CD4-positive, alpha-beta memory T cell (primary cell): ENCODE data around the gene RNF215. TPM values are rescaled to one million over a fixed set of nuclear protein-coding genes. Genes with fewer than 3 reads are reported as not detected.

Experiments used
- CTCF ChIA-PET: fragments of 350-600 bp; sonication (Branson Sonifier 250); formaldehyde crosslinking; loops from one replicate; lab custom pipeline; 2021; ENCODE audit warnings: inconsistent platforms; ENCODE audit not compliant: partially characterized antibody; lab: Charles Lee
- POLR2A ChIA-PET: fragments of 350-600 bp; sonication (Branson Sonifier 250); formaldehyde crosslinking; loops from one replicate; lab custom pipeline; 2021; ENCODE audit not compliant: partially characterized antibody; lab: Charles Lee
- DNase-seq, 5 donors: peaks; one replicate each; pipeline versions ENCODE4 v3.0.0 to v3.0.0-alpha.2; 2020 to 2022; ENCODE audit warnings: mixed read lengths in 1 of 5
- H3K27ac ChIP-seq: one replicate; pipeline ENCODE4 v1.7.0; 2013; ENCODE audit warnings: low read depth, low read length
- H3K27me3 ChIP-seq: 2 replicates; pipeline ENCODE4 v1.7.0; 2013; ENCODE audit warnings: mild to moderate bottlenecking, low read length, moderate library complexity; ENCODE audit not compliant: insufficient read depth
- H3K36me3 ChIP-seq: 2 replicates; pipeline ENCODE4 v1.7.0; 2013; ENCODE audit warnings: mild to moderate bottlenecking, low read length, moderate library complexity; ENCODE audit not compliant: insufficient read depth
- H3K4me1 ChIP-seq: 2 replicates; pipeline ENCODE4 v1.7.0; 2013; ENCODE audit warnings: mild to moderate bottlenecking, low read length, moderate library complexity; ENCODE audit not compliant: insufficient read depth
- H3K4me3 ChIP-seq, 2 donors: one replicate each; pipeline ENCODE4 v1.7.0; 2013; ENCODE audit warnings: low read length in 2 of 2, mild to moderate bottlenecking in 1 of 2
- H3K9me3 ChIP-seq, 2 donors: one replicate each; pipeline ENCODE4 v1.7.0; 2013; ENCODE audit warnings: low read length in 2 of 2, control low read depth in 1 of 2; ENCODE audit not compliant: control insufficient read depth in 1 of 2
- H3K27ac Mint-ChIP-seq, 7 donors: one replicate each; pipeline ENCODE4 v1.8.0; 2020 to 2021; ENCODE audit warnings: mixed read lengths in 7 of 7, mild to moderate bottlenecking in 6 of 7, inconsistent platforms in 3 of 7, moderate library complexity in 3 of 7
- H3K27me3 Mint-ChIP-seq, 2 donors: one replicate each; pipeline ENCODE4 v1.8.0; 2020 to 2021; ENCODE audit warnings: mixed read lengths in 2 of 2
- H3K36me3 Mint-ChIP-seq, 2 donors: one replicate each; pipeline ENCODE4 v1.8.0; 2020 to 2021; ENCODE audit warnings: mixed read lengths in 2 of 2, inconsistent platforms in 1 of 2, mild to moderate bottlenecking in 1 of 2
- H3K4me1 Mint-ChIP-seq, 4 donors: one replicate each; pipeline ENCODE4 v1.8.0; 2020 to 2021; ENCODE audit warnings: mixed read lengths in 4 of 4, mild to moderate bottlenecking in 1 of 4
- H3K4me3 Mint-ChIP-seq, 8 donors: one replicate each; pipeline ENCODE4 v1.8.0; 2020 to 2021; ENCODE audit warnings: mixed read lengths in 8 of 8, mild to moderate bottlenecking in 7 of 8, moderate library complexity in 6 of 8, inconsistent platforms in 3 of 8
- H3K9me3 Mint-ChIP-seq, 8 donors: one replicate each; pipeline ENCODE4 v1.8.0; 2020 to 2021; ENCODE audit warnings: mixed read lengths in 8 of 8, mild to moderate bottlenecking in 5 of 8, inconsistent platforms in 3 of 8, moderate library complexity in 1 of 8
- intact Hi-C: fragments of 100-400 bp; cut with micrococcal nuclease; formaldehyde crosslinking; loops from one replicate; pipeline ENCODE4 v1.15.1; 2023
- polyA plus RNA-seq, 2 donors: library from polyadenylated mRNA; unstranded; fragments of 300-500 nt; fragmentation: Illumina TruSeq; gene quantifications; one replicate each; pipeline ENCODE4 v1.2.3, GENCODE V29; 2021
- total RNA-seq, 2 experiments: library from RNA; stranded (reverse); gene quantifications; one replicate each; pipeline ENCODE4 v1.2.3, GENCODE V29; 2021

RNF215 gene
- total and polyA plus RNA-seq, 4 experiments from 2014 or later: 0.29 to 6.6 (median 3.3) TPM

- Histone ChIP-seq H3K4me3 (no peak overlapping the region), H3K36me3 (peaks cover 2% of the 10 kb centered on the region), H3K9me3 (no peaks in the 10 kb centered on the region), H3K27me3 (no peaks in the 10 kb centered on the region), H3K4me1 (peaks cover 37% of the 10 kb centered on the region), H3K27ac (peak overlapping the region; percentile 96)
- H3K9me3 Mint-ChIP-seq: no peaks in the 10 kb centered on the region
- ChIA-PET CTCF (interaction anchor here (1.1 to 4.0 kb wide), 6 partner anchors 11 to 249 kb away, joined by 3 to 42 read pairs (median 4); partner anchors contain the start of genes CASTOR1 and RNF215), POLR2A (interaction anchor here (0.9 to 8.9 kb wide), 5 partner anchors 15 to 69 kb away, joined by 3 to 118 read pairs (median 12); partner anchors contain the start of genes CASTOR1 and TBC1D10A)
- H3K4me3 Mint-ChIP-seq: peak overlapping the region; percentile 65 to 96 (median 81)
- intact Hi-C loops: loop anchor here (2.0 to 5.0 kb wide), 3 partner anchors 29 to 67 kb away; partner anchors contain the start of genes MTFP1 and RNF215
- H3K27me3 Mint-ChIP-seq: no peaks in the 10 kb centered on the region
- peaks cover 8 to 31% of the 10 kb centered on the region in 2 donors for H3K36me3 Mint-ChIP-seq
- no peak for DNase-seq
- H3K4me1 Mint-ChIP-seq: peaks cover 24 to 49% (median 39%) of the 10 kb centered on the region in 4 donors
- H3K27ac Mint-ChIP-seq: peak overlapping the region in 6 of 7 donors; percentile 93 to 99 (median 94)
Measured at GRCh38 chr22:30357650-30358215, 29.5 kb downstream of the RNF215 start.

- CTCF ChIA-PET: interaction anchor here (1.0 to 4.0 kb wide), 7 partner anchors 27 to 249 kb away, joined by 3 to 42 read pairs (median 4); partner anchors contain the start of genes CASTOR1 and RNF215
- POLR2A ChIA-PET: interaction anchor here (0.6 to 8.9 kb wide), 23 partner anchors 9 to 804 kb away, joined by 3 to 118 read pairs (median 9); partner anchors contain the start of genes CASTOR1, MTFP1, TBC1D10A and THOC5
- Histone ChIP-seq H3K27me3 (no peaks in the 10 kb centered on the region), H3K36me3 (peaks cover 7% of the 10 kb centered on the region), H3K9me3 (no peaks in the 10 kb centered on the region), H3K4me3 (peak overlapping the region; percentile 32 to 82), H3K27ac (peak overlapping the region; percentile 96), H3K4me1 (peaks cover 42% of the 10 kb centered on the region)
- intact Hi-C loops: loop anchor here (2.0 to 5.0 kb wide), 3 partner anchors 30 to 68 kb away; partner anchors contain the start of genes MTFP1 and RNF215
- H3K4me3 Mint-ChIP-seq: peak overlapping the region; percentile 93 to 98 (median 97)
- H3K27me3 Mint-ChIP-seq: no peaks in the 10 kb centered on the region
- H3K9me3 Mint-ChIP-seq: no peaks in the 10 kb centered on the region
- peak overlapping the region; percentile 94 to 99 (median 97) for H3K27ac Mint-ChIP-seq
- H3K36me3 Mint-ChIP-seq: peaks cover 12 to 36% of the 10 kb centered on the region in 2 donors
- H3K4me1 Mint-ChIP-seq: peaks cover 24 to 54% (median 43%) of the 10 kb centered on the region in 4 donors
- DNase-seq: no peak
Measured at GRCh38 chr22:30357236-30357570, 30.0 kb downstream of the RNF215 start.

GRCh38 chr22:30356449-30357235, 30.6 kb downstream of the RNF215 start, which contains the start of the genes CCDC157 and SF3A1:
Gene CCDC157, plus strand, starts transcription at chr22:30357007. Its CDS starts 8,994 bp downstream, at chr22:30366001.
Gene SF3A1, minus strand, starts transcription at chr22:30356894. Its CDS starts 102 bp downstream, at chr22:30356792.
- H3K9me3 ChIP-seq: no peaks in the 10 kb centered on the region
- POLR2A ChIA-PET: interaction anchor here (0.6 to 8.9 kb wide), 24 partner anchors 8 to 803 kb away, joined by 3 to 118 read pairs (median 8); partner anchors contain the start of genes CASTOR1, MTFP1, TBC1D10A and THOC5

GRCh38 chr22:30354644-30355043, 32.6 kb downstream of the RNF215 start:
- peaks cover 61% of the 10 kb centered on the region for H3K4me1 ChIP-seq
- H3K36me3 ChIP-seq: peaks cover 27% of the 10 kb centered on the region
- CTCF ChIA-PET: interaction anchor here (1.3 to 3.3 kb wide), 2 partner anchors 36 to 66 kb away, joined by 3 to 21 read pairs; partner anchors contain the start of gene CASTOR1
- Mint-ChIP-seq H3K4me1 (peaks cover 35 to 78% (median 61%) of the 10 kb centered on the region in 4 donors), H3K27me3 (no peaks in the 10 kb centered on the region), H3K27ac (peak overlapping the region; percentile 74 to 98 (median 94)), H3K36me3 (peaks cover 28 to 59% of the 10 kb centered on the region in 2 donors), H3K4me3 (peak overlapping the region; percentile 93 to 98 (median 97)), H3K9me3 (no peaks in the 10 kb centered on the region)
- H3K4me3 ChIP-seq: no peak overlapping the region
- peak overlapping the region; percentile 96 for H3K27ac ChIP-seq
- POLR2A ChIA-PET: interaction anchor here (0.8 to 8.9 kb wide), 9 partner anchors 11 to 66 kb away, joined by 3 to 118 read pairs (median 4); partner anchors contain the start of genes CASTOR1 and TBC1D10A
- no peaks in the 10 kb centered on the region for H3K9me3 ChIP-seq
- no peak for DNase-seq
- H3K27me3 ChIP-seq: no peaks in the 10 kb centered on the region
- intact Hi-C loops: loop anchor here (5.0 kb wide), 1 partner anchor 47 kb away; no protein-coding TSS in a partner anchor

More at GRCh38 chr22:30356449-30357235, 30.6 kb downstream of the RNF215 start, which contains the start of the genes CCDC157 and SF3A1:
- H3K27me3 ChIP-seq: no peaks in the 10 kb centered on the region
- peaks cover 25 to 60% (median 46%) of the 10 kb centered on the region in 4 donors for H3K4me1 Mint-ChIP-seq
- CTCF ChIA-PET: interaction anchor here (0.7 to 4.0 kb wide), 8 partner anchors 27 to 248 kb away, joined by 3 to 42 read pairs (median 4); partner anchors contain the start of genes CASTOR1 and RNF215
- peaks cover 13% of the 10 kb centered on the region for H3K36me3 ChIP-seq
- no peaks in the 10 kb centered on the region for H3K9me3 Mint-ChIP-seq
- peak within 1 kb of the TSS; percentile 93 to 98 (median 97) for H3K4me3 Mint-ChIP-seq
- no peaks in the 10 kb centered on the region for H3K27me3 Mint-ChIP-seq
- DNase-seq: peak; percentile 86 to 90 (median 89)
- peaks cover 16 to 42% of the 10 kb centered on the region in 2 donors for H3K36me3 Mint-ChIP-seq
- H3K27ac ChIP-seq: peak within 1 kb of the TSS; percentile 96
- peaks cover 47% of the 10 kb centered on the region for H3K4me1 ChIP-seq
- H3K4me3 ChIP-seq: peak within 1 kb of the TSS; percentile 82 to 94
- peak within 1 kb of the TSS; percentile 94 to 99 (median 98) for H3K27ac Mint-ChIP-seq
- intact Hi-C loops: loop anchor here (1.0 to 5.0 kb wide), 6 partner anchors 29 to 94 kb away; partner anchors contain the start of genes CASTOR1, MTFP1 and RNF215

GRCh38 chr22:30351226-30351625, 36.0 kb downstream of the RNF215 start:
- H3K9me3 Mint-ChIP-seq: no peaks in the 10 kb centered on the region

GRCh38 chr22:30348809-30349208, 38.4 kb downstream of the RNF215 start:
- peaks cover 82% of the 10 kb centered on the region for H3K4me1 ChIP-seq
- H3K27ac ChIP-seq: no peak overlapping the region
- H3K9me3 ChIP-seq: no peaks in the 10 kb centered on the region
- no peaks in the 10 kb centered on the region for H3K9me3 Mint-ChIP-seq
- CTCF ChIA-PET: interaction anchor here (3.6 kb wide), 1 partner anchor 61 kb away, joined by 19 read pairs; the partner anchor contains the start of gene CASTOR1
- no peak overlapping the region for H3K4me3 ChIP-seq
- peaks cover 69% of the 10 kb centered on the region for H3K36me3 ChIP-seq
- H3K4me1 Mint-ChIP-seq: peaks cover 36 to 88% (median 59%) of the 10 kb centered on the region in 4 donors
- H3K27ac Mint-ChIP-seq: peak overlapping the region in 6 of 7 donors; percentile 22 to 92 (median 64)
- H3K4me3 Mint-ChIP-seq: peak overlapping the region in 4 of 8 donors; percentile 7 to 65 (median 47)
- H3K36me3 Mint-ChIP-seq: peaks cover 60 to 85% of the 10 kb centered on the region in 2 donors
- POLR2A ChIA-PET: interaction anchor here (1.1 to 3.4 kb wide), 4 partner anchors 8 to 59 kb away, joined by 3 to 13 read pairs (median 6); partner anchors contain the start of genes CASTOR1, CCDC157, SF3A1 and TBC1D10A
- intact Hi-C loops: no loop called here
- no peaks in the 10 kb centered on the region for H3K27me3 ChIP-seq
- no peak for DNase-seq
- H3K27me3 Mint-ChIP-seq: no peaks in the 10 kb centered on the region

More at GRCh38 chr22:30351226-30351625, 36.0 kb downstream of the RNF215 start:
- H3K27me3 ChIP-seq: no peaks in the 10 kb centered on the region
- Mint-ChIP-seq H3K4me1 (peaks cover 45 to 94% (median 66%) of the 10 kb centered on the region in 4 donors), H3K4me3 (peak overlapping the region in 4 of 8 donors; percentile 23 to 49 (median 27)), H3K27ac (peak overlapping the region in 5 of 7 donors; percentile 46 to 82 (median 62)), H3K36me3 (peaks cover 44 to 77% of the 10 kb centered on the region in 2 donors), H3K27me3 (no peaks in the 10 kb centered on the region)
- H3K4me1 ChIP-seq: peaks cover 82% of the 10 kb centered on the region
- H3K36me3 ChIP-seq: peaks cover 45% of the 10 kb centered on the region
- intact Hi-C loops: no loop called here
- DNase-seq: no peak
- no peak overlapping the region for H3K4me3 ChIP-seq
- CTCF ChIA-PET: interaction anchor here (3.6 kb wide), 1 partner anchor 63 kb away, joined by 19 read pairs; the partner anchor contains the start of gene CASTOR1
- no peaks in the 10 kb centered on the region for H3K9me3 ChIP-seq
- H3K27ac ChIP-seq: no peak overlapping the region
- POLR2A ChIA-PET: interaction anchor here (0.9 kb wide), 1 partner anchor 36 kb away, joined by 3 read pairs; the partner anchor contains the start of gene RNF215
